Central memory CD8-positive, alpha-beta T cell (primary cell): ENCODE data around the gene TDRKH.
"Not testable (repeated sequence)": the region's sequence is repeated elsewhere in the genome, so short reads cannot be mapped to it uniquely, and the experiment has no call there.

Experiments
- ATAC-seq: fragments of 150-1000 bp; cut with Tn5 transposase; replicated peaks from 2 replicates; pipeline ENCODE4 v1.10.0; 2022; ENCODE audit warnings: mild to moderate bottlenecking, moderate FRiP score, moderate number of reproducible peaks; ENCODE audit not compliant: poor library complexity, severe bottlenecking; ENCODE audit errors: extremely low read depth
- DNase-seq, 2 donors: peaks; one replicate each; pipeline ENCODE4 v3.0.0; 2021; ENCODE audit warnings: low spot score in 2 of 2
- H3K27ac Mint-ChIP-seq: one replicate; pipeline ENCODE4 v1.8.0; 2022; ENCODE audit warnings: low read depth, mild to moderate bottlenecking, moderate library complexity, mixed read lengths
- H3K27me3 Mint-ChIP-seq: one replicate; pipeline ENCODE4 v1.8.0; 2022; ENCODE audit warnings: mixed read lengths
- H3K36me3 Mint-ChIP-seq: one replicate; pipeline ENCODE4 v1.8.0; 2022; ENCODE audit warnings: mild to moderate bottlenecking, moderate library complexity, mixed read lengths; ENCODE audit not compliant: insufficient read depth
- H3K4me1 Mint-ChIP-seq: one replicate; pipeline ENCODE4 v1.8.0; 2022; ENCODE audit warnings: mixed read lengths
- H3K4me3 Mint-ChIP-seq: one replicate; pipeline ENCODE4 v1.8.0; 2022; ENCODE audit warnings: mild to moderate bottlenecking, moderate library complexity, mixed read lengths
- H3K9me3 Mint-ChIP-seq: one replicate; pipeline ENCODE4 v1.8.0; 2022; ENCODE audit warnings: mixed read lengths

The TDRKH gene

DNA sequence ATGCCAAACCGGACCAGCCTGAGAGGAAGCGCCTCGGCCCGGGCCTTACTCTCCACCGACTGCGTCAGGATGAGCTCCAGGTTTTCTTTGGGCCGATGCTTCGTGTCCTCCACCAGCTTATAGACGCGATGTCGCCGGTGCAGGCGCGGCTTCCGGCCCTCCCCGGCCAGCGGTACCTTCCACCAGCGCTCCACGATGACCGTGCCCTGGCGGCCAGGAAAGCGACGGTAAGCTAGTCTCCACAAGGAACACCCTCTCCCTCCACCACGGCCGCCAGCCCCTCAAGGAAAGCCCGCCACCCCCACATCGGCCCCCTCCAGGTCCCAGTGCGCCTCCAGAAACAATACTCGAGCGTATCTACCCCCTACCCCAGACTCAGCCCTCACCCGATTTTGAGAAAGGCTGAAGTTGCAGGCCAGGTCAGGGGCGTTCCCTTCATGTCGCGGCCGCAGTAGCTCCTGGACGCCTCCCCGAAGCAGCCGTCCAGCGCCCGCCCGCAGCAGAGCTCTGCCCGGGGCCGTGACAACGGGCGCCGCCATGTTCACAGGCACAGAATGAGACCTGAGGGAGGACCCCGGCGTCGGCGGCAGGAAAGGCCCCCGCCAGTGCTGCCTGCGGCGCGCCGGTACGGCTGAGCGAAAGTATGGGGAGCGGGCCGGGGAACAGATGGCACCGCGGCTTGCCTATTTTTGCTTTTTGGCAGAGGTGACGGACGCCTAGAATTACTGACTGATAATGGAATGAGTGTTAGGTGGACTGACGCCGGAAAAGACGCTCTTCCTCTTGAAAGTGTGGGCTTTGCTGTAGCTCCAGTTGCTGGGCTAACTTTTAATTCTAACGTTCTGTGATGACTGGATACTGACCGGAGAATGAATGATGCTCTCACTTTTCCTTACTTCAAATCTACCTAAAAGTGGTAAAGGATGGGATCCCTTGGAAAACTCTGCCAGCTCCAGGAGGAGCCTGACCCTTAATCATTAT is 27.1 kb downstream of the TDRKH start, which contains the start of gene MRPL9:
Gene MRPL9, minus strand, starts transcription at position 556 of the 981 bp plus-strand sequence. Its CDS starts 17 bp downstream, at position 539.
- peaks cover 25% of the 10 kb centered on the region for H3K4me1 Mint-ChIP-seq
- peak; percentile 69 to 79 for DNase-seq
- peak within 1 kb of the TSS; percentile 91 for H3K4me3 Mint-ChIP-seq
- H3K27me3 Mint-ChIP-seq, result no peaks in the 10 kb centered on the region
- ATAC-seq, result peak; percentile 99
- H3K27ac Mint-ChIP-seq, result peak within 1 kb of the TSS; percentile 98
- H3K36me3 Mint-ChIP-seq, result peaks cover 49% of the 10 kb centered on the region
- H3K9me3 Mint-ChIP-seq, result no peaks in the 10 kb centered on the region

DNA sequence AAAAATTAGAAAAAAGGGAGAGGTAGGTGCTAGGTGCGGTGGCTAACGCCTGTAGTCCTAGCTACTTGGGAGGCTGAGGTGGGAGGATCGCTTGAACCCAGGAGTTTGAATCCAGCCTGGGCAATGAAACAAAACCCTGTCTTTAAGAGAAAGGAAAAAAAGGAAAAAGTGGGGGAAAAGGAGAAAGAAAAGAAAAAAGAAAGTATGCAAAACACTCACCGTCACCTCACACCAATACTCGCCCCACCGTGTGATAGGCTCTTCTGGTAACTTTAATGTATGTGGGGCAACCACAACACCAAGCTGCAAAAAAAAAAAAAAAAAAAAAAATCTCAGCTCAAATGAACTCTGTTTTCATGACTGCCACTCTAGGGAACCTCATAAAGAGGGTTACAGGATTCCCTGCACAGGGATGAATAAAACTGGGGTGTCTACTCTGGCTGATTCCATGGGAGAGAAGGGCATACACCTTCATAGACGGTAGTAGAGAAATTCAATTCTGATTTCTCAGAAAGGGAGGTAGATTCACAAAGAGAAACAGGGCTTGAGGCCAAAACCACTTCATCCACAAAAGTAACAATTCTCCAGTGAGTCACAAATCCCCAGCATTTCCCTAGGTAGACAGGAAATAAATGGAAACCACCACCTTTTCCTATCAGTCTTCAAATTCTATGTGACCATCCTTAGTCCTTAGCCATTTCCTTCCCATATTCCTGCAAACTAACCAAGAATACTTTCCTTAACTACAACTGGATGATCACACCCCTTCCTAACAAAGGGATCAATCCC is 29.5 kb downstream of the TDRKH start:
- Mint-ChIP-seq H3K36me3 (peaks cover 57% of the 10 kb centered on the region), H3K4me1 (peaks cover 30% of the 10 kb centered on the region), H3K9me3 (no peaks in the 10 kb centered on the region), H3K27ac (no peak overlapping the region), H3K27me3 (no peaks in the 10 kb centered on the region), H3K4me3 (no peak overlapping the region)
- DNase-seq (no peak), ATAC-seq (no peak)

DNA sequence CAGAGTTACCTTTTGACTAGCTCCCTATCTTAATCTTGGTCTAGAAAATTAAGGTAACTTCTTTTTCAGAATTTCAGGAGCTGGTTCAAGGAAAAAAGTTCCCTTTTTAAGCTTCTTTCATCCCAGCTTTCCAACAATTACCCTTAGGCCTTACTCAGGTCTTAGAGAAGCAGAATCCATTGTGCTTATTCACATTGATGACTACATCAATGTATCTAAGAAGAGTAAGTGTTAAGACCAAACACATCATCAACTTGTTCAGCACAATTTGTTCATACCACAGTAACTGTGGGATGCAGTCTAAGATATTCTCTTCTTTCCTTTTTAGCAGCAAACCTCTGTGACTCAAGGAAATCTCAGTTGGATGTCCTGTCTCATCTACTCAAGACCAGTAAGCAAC is 31.1 kb downstream of the TDRKH start:
- ATAC-seq (no peak), DNase-seq (no peak)
- Mint-ChIP-seq H3K4me3 (no peak overlapping the region), H3K36me3 (peaks cover 57% of the 10 kb centered on the region), H3K4me1 (peaks cover 26% of the 10 kb centered on the region), H3K27ac (no peak overlapping the region), H3K9me3 (no peaks in the 10 kb centered on the region), H3K27me3 (no peaks in the 10 kb centered on the region)

DNA sequence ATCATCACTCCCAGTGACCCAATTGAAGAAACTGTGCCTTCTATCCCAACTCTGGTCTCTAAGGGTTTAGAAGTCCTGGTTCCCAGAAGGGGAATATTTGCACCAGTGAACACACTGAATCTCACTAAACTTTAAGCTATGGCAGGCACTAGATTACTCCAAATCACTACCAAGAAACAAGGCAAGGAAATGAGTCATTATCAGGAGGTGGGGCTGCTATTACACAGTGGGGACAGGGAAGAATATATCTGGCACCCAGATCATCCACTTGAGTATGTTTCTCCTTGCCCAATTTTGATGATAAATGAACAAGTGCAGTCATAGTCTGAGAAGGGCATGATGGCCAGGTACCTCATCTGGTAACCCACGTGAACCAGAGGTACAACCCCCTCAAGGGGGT is 34.0 kb downstream of the TDRKH start:
- Mint-ChIP-seq H3K27ac (no peak overlapping the region), H3K27me3 (no peaks in the 10 kb centered on the region), H3K4me1 (peaks cover 5% of the 10 kb centered on the region), H3K9me3 (no peaks in the 10 kb centered on the region), H3K36me3 (peaks cover 35% of the 10 kb centered on the region), H3K4me3 (no peak overlapping the region)
- no peak for DNase-seq
- ATAC-seq, result no peak

DNA sequence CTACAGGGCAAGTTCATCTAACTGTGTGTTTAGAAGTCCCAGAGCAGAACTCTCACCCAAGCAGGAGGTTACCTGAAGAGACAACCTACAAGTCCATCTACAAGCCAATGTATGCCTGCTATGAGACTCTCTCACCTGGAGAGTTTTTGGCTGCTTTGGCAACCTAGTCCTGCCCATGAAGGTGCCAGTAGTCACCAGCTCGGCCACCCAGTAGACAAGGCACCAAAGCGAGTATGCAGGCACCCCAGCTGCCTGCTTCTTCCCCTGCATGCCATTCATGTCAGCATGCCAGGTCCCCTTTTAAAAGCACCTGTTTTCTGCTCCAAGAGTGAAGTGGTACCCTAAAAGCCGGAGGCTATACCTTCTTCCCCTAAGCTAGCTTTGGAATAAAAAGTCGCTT is 48.8 kb downstream of the TDRKH start:
- Mint-ChIP-seq H3K4me1 (no peaks in the 10 kb centered on the region), H3K36me3 (no peaks in the 10 kb centered on the region), H3K27ac (no peak overlapping the region), H3K27me3 (peaks cover 7% of the 10 kb centered on the region), H3K4me3 (no peak overlapping the region), H3K9me3 (no peaks in the 10 kb centered on the region)
- ATAC-seq (no peak), DNase-seq (no peak)

DNA sequence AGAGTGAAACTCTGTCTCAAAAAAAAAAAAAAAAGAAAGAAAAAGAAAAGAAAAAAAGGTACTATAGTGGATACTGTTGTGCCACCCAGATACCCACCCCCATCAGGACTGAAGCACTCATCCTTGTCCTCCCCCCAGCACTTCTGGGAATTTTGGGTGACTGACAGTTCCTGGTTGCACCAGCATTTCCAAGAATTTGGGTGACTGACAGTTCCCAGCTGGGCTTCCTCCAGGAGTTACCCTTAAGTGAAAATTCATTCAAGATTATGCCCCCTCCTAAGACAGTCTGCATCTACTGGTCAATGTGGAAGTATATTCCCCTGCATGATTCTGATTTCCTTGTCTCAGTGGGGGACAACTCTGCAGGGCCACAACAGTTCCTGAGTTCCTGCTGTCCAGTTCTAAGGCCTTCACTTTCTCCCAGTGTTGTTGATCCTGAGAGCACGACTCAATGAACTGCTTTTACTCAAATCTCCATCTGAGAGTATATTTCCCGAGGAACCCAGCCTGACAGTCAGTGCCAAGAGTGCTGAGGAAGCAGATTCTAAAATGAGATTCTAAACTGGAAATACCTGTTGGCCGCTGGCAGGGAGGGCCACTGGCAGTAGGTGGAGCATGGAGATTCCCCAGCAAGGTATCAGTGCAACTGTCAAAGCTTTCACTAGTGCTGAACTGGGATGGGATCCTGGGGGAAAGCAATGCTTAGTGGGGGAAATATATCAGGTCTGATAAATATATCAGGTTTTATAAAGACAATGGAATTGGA is 50.5 kb downstream of the TDRKH start:
- no peaks in the 10 kb centered on the region for H3K27me3 Mint-ChIP-seq
- DNase-seq (no peak), ATAC-seq (no peak)
- H3K27ac Mint-ChIP-seq, result no peak overlapping the region
- no peaks in the 10 kb centered on the region for H3K36me3 Mint-ChIP-seq
- H3K4me1 Mint-ChIP-seq, result no peaks in the 10 kb centered on the region
- H3K4me3 Mint-ChIP-seq, result no peak overlapping the region
- no peaks in the 10 kb centered on the region for H3K9me3 Mint-ChIP-seq

DNA sequence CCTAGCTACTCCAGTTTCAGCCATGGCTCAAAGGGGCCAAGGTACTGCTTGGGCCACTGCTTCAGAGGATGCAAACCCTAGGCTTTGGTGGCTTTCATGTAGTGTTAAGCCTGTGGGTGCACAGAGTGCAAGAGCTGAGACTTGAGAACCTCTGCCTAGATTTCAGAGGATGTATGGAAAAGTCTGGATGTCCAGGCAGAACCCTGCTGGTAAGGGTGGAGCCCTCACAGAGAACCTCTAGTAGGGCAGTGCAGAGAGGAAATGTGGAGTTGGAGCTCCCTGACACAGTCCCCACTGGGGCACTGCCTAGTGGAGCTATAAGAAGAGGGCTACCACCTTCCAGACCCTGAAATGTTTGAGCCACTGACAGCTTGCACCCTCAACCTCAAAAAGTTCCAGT is 52.8 kb downstream of the TDRKH start:
- DNase-seq, result no peak
- H3K27me3 Mint-ChIP-seq, result no peaks in the 10 kb centered on the region
- no peak for ATAC-seq
- no peak overlapping the region for H3K4me3 Mint-ChIP-seq
- no peaks in the 10 kb centered on the region for H3K9me3 Mint-ChIP-seq
- H3K4me1 Mint-ChIP-seq, result no peaks in the 10 kb centered on the region
- H3K27ac Mint-ChIP-seq, result no peak overlapping the region
- H3K36me3 Mint-ChIP-seq, result no peaks in the 10 kb centered on the region

DNA sequence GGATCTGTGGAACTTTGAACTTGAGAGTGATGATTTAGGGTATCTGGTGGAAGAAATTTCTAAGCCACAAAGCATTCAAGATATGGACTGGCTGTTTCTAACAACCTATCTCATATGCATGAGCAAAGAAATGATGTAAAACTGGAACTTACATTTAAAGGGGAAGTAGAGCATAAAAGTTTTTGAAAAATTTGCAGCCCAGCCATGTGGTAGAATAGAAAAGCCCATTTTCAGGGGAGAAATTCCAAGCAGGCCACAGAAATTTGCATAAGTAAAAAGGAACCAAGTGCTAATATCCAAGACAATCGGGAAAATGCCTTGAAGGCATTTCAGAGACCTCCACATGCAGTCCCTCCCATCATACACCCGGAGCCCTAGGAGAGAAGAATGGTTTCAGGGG is 53.3 kb downstream of the TDRKH start:
- Mint-ChIP-seq H3K4me1 (no peaks in the 10 kb centered on the region), H3K27ac (no peak overlapping the region)
- no peak for ATAC-seq

DNA sequence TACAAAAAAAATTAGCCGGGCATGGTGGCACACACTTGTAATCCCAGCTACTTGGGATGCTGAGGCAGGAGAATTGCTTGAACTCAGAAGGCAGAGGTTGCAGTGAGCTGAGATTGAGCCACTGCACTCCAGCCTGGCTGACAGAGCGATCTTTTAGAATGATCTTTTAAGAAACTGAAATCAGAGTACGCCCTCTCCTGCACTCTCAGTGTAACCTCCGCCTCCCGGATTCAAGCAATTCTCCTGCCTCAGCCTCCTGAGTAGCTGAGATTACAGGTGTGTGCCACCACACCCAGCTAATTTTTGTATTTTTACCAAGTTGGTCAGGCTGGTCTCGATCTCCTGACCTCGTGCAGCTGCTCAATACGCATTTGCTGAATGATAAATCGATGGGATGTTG is 56.3 kb downstream of the TDRKH start:
- H3K4me1 Mint-ChIP-seq, H3K36me3 Mint-ChIP-seq, ATAC-seq, H3K27ac Mint-ChIP-seq, H3K9me3 Mint-ChIP-seq, H3K4me3 Mint-ChIP-seq, DNase-seq: not testable (repeated sequence)
- peaks cover 35% of the 10 kb centered on the region for H3K27me3 Mint-ChIP-seq

More for the DNA sequence above, 53.3 kb downstream of the TDRKH start:
- Mint-ChIP-seq H3K36me3 (no peaks in the 10 kb centered on the region), H3K9me3 (no peaks in the 10 kb centered on the region), H3K4me3 (no peak overlapping the region), H3K27me3 (peaks cover 4% of the 10 kb centered on the region)
- no peak for DNase-seq

DNA sequence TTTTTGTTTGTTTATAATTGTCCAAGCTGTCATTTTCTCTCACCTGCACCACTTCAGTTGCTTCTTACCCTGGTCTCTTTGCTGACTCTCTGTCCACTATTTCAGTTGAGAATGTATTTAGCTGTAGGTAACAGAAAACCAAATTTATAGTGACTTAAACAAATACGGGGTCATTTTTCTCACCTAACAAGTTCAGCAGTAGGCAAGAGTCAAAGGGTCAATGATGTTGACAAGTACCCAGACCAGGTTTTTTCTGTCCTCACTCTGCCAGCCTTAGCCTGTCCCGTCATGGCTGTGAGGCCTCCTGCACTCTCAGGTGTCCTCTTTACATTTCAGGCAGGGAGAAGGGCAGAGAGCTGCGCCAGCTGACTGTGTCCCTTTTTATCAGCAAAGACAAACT is 57.2 kb downstream of the TDRKH start:
- no peak overlapping the region for H3K27ac Mint-ChIP-seq
- DNase-seq, result no peak
- H3K4me3 Mint-ChIP-seq, result no peak overlapping the region
- H3K36me3 Mint-ChIP-seq, result no peaks in the 10 kb centered on the region
- H3K4me1 Mint-ChIP-seq, result no peaks in the 10 kb centered on the region
- peaks cover 43% of the 10 kb centered on the region for H3K27me3 Mint-ChIP-seq
- ATAC-seq, result no peak
- H3K9me3 Mint-ChIP-seq, result no peaks in the 10 kb centered on the region

DNA sequence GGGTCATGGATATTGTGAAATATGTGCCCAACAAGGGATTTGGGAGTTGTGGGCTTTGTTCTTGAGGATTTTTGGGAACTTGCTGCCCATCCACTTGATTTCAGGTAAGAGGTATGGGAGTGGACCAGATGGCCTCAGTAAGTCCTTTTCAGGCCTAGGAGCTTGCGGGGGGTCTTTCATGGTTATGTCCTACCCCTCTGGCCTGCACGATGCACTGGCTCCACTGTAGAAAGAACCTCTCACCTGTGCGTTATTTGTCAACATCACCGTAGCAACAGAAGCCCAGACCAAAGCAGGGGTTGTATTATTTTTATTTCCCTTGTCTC is 60.4 kb downstream of the TDRKH start:
- Mint-ChIP-seq H3K9me3 (no peaks in the 10 kb centered on the region), H3K27me3 (peaks cover 75% of the 10 kb centered on the region), H3K27ac (no peak overlapping the region), H3K4me3 (no peak overlapping the region), H3K36me3 (no peaks in the 10 kb centered on the region), H3K4me1 (no peaks in the 10 kb centered on the region)
- DNase-seq, result no peak
- ATAC-seq, result no peak

DNA sequence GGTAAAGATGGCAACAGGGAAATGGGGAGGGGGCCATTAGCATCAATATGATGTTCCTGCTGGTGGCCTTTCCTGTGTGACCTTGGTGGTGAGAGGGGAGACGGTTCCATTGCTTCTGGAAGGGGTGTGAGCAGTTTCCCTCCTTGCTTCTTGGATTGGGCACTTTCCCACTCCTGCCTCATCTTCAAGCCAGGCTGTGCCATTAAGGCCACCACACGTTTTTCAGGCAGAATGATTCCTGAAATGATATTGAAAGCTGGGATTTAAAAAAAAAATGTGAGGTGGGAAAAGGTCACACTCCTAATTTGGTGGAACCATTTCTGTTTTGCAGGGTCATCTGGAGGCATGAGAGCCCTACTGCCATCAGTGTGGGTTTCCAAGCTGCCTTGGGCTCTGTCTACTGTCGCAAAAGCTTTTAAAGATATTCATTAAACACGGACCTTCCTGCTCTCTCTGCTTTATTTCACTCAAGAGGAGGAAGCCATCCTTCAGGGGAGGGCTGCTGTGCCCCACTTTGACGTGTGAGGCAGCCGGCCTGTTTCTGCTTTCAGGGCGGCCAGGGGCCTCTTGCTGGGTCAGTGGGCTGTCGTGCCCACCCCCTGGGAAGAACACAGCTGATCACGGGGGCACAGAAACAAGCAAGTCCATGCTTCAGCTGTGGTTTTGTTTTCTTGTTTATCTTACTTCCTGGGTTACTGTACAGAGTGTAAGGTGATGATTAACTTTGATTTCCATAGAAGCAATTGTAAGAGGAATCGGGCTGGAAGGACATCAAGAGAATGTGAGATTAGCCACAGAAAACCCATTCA is 60.9 kb downstream of the TDRKH start:
- Mint-ChIP-seq H3K36me3 (no peaks in the 10 kb centered on the region), H3K27me3 (peaks cover 79% of the 10 kb centered on the region)

More for the DNA sequence above, 60.9 kb downstream of the TDRKH start:
- Mint-ChIP-seq H3K4me3 (no peak overlapping the region), H3K9me3 (no peaks in the 10 kb centered on the region), H3K27ac (no peak overlapping the region), H3K4me1 (no peaks in the 10 kb centered on the region)
- DNase-seq (no peak), ATAC-seq (no peak)
